Cardiac muscle cell (in vitro differentiated cells and primary cell): ENCODE results near the gene CLDN5. TPM values are rescaled to one million over a fixed set of nuclear protein-coding genes. Genes with fewer than 3 reads are reported as not detected.
"Not testable (repeated sequence)": the region's sequence is repeated elsewhere in the genome, so short reads cannot be mapped to it uniquely, and the experiment has no call there.

Experiments
- DNase-seq, 2 donors: peaks; one replicate each; pipeline versions ENCODE4 v3.0.0 to v3.0.0-alpha.2; 2010 to 2017; ENCODE audit warnings: low read depth in 1 of 2, low spot score in 1 of 2
- H3K27ac ChIP-seq: fragments of 200-600 bp; sonication (generic); 2 replicates; pipeline ENCODE4 v1.5.1; 2016
- H3K27me3 ChIP-seq: fragments of 200-600 bp; sonication (generic); 2 replicates; pipeline ENCODE4 v1.6.0; 2016; ENCODE audit warnings: control low read depth
- H3K36me3 ChIP-seq: fragments of 200-600 bp; sonication (generic); 2 replicates; pipeline ENCODE4 v1.5.1; 2016; ENCODE audit warnings: control low read depth
- H3K4me1 ChIP-seq: fragments of 200-600 bp; sonication (generic); 2 replicates; pipeline ENCODE4 v1.8.1; 2017; ENCODE audit warnings: low read depth, mild to moderate bottlenecking, mixed run types
- H3K4me3 ChIP-seq: fragments of 200-600 bp; sonication (generic); 2 replicates; pipeline ENCODE4 v1.5.1; 2016; ENCODE audit warnings: mild to moderate bottlenecking
- H3K9me3 ChIP-seq: fragments of 200-600 bp; sonication (generic); 2 replicates; pipeline ENCODE4 v1.5.1; 2017; ENCODE audit warnings: low read depth, mild to moderate bottlenecking, control low read depth
- CTCF ChIP-seq: IDR thresholded peaks from 2 replicates; pipeline ENCODE4 v1.5.1; 2012; ENCODE audit warnings: low read depth, mild to moderate bottlenecking, low read length
- polyA plus RNA-seq: library from polyadenylated mRNA; unstranded; fragments of >200 nt; fragmentation: Nextera tagmentation; extraction: Ambion mirVana; gene quantifications from 2 replicates; pipeline ENCODE4 v1.2.1, GENCODE V29; 2016
- total RNA-seq: library from RNA; depleted of rRNA; stranded (reverse); fragments of >200 nt; gene quantifications from 2 replicates; pipeline ENCODE4 v1.2.3, GENCODE V29; 2016

Gene CLDN5
- total and polyA plus RNA-seq, 2 experiments from 2014 or later = 0.13 to 1.0 TPM

- no peaks in the 10 kb centered on the region for H3K27me3 ChIP-seq
- no peak for DNase-seq
- no peaks in the 10 kb centered on the region for H3K36me3 ChIP-seq
- TF ChIP-seq CTCF = no peak
- no peaks in the 10 kb centered on the region for H3K4me1 ChIP-seq
- no peak overlapping the region for H3K27ac ChIP-seq
- no peak overlapping the region for H3K4me3 ChIP-seq
- H3K9me3 ChIP-seq = no peaks in the 10 kb centered on the region
Observed at GRCh38 chr22:19536564-19536963, 12.4 kb upstream of the CLDN5 start.

- TF ChIP-seq CTCF = no peak
- H3K27me3 ChIP-seq = peaks cover 5% of the 10 kb centered on the region
- H3K36me3 ChIP-seq = no peaks in the 10 kb centered on the region
- H3K27ac ChIP-seq = no peak overlapping the region
- no peak for DNase-seq
- no peaks in the 10 kb centered on the region for H3K4me1 ChIP-seq
- no peaks in the 10 kb centered on the region for H3K9me3 ChIP-seq
- no peak overlapping the region for H3K4me3 ChIP-seq
Observed at GRCh38 chr22:19535001-19535400, 10.8 kb upstream of the CLDN5 start.

- DNase-seq = no peak
- no peak for TF ChIP-seq CTCF
- H3K27me3 ChIP-seq = peaks cover 5% of the 10 kb centered on the region
Observed at GRCh38 chr22:19533857-19534256, 9.6 kb upstream of the CLDN5 start.

GRCh38 chr22:19533049-19533626, 8.9 kb upstream of the CLDN5 start:
- Histone ChIP-seq H3K4me1 (no peaks in the 10 kb centered on the region), H3K9me3 (no peaks in the 10 kb centered on the region), H3K4me3 (no peak overlapping the region), H3K36me3 (no peaks in the 10 kb centered on the region), H3K27ac (no peak overlapping the region), H3K27me3 (peaks cover 5% of the 10 kb centered on the region)
- no peak for TF ChIP-seq CTCF
- DNase-seq = no peak

More at GRCh38 chr22:19533857-19534256, 9.6 kb upstream of the CLDN5 start:
- Histone ChIP-seq H3K4me1 (no peaks in the 10 kb centered on the region), H3K27ac (no peak overlapping the region), H3K36me3 (no peaks in the 10 kb centered on the region), H3K9me3 (no peaks in the 10 kb centered on the region), H3K4me3 (no peak overlapping the region)

GRCh38 chr22:19531327-19531726, 7.1 kb upstream of the CLDN5 start:
- peaks cover 11% of the 10 kb centered on the region for H3K4me1 ChIP-seq
- H3K9me3 ChIP-seq, DNase-seq, H3K4me3 ChIP-seq, H3K27me3 ChIP-seq, H3K36me3 ChIP-seq, H3K27ac ChIP-seq: not testable (repeated sequence)

GRCh38 chr22:19530751-19531150, 6.5 kb upstream of the CLDN5 start:
- Histone ChIP-seq H3K4me3 (no peak overlapping the region), H3K9me3 (no peaks in the 10 kb centered on the region), H3K27ac (no peak overlapping the region), H3K36me3 (no peaks in the 10 kb centered on the region), H3K27me3 (peaks cover 6% of the 10 kb centered on the region), H3K4me1 (peaks cover 11% of the 10 kb centered on the region)
- TF ChIP-seq CTCF = no peak
- no peak for DNase-seq
